Neural progenitor cell (in vitro differentiated cells): ENCODE results near the gene TPH1.

ENCODE experiments used
- EZH2 ChIP-seq: fragments of 200-600 bp; sonication (generic); IDR thresholded peaks from 2 replicates; pipeline ENCODE4 v1.6.1; 2017; ENCODE audit warnings: antibody characterized with exemption, mild to moderate bottlenecking, moderate library complexity
- EZH2phosphoT487 ChIP-seq: fragments of 200-600 bp; sonication (generic); IDR thresholded peaks from 2 replicates; pipeline ENCODE4 v1.6.1; 2017; ENCODE audit warnings: antibody characterized with exemption
- TF ChIP-seq, protein P1 (sequence below): fragments of 200-600 bp; sonication (generic); IDR thresholded peaks from 2 replicates; pipeline ENCODE4 v1.5.1; 2017; ENCODE audit warnings: antibody characterized with exemption, mild to moderate bottlenecking

DNA sequence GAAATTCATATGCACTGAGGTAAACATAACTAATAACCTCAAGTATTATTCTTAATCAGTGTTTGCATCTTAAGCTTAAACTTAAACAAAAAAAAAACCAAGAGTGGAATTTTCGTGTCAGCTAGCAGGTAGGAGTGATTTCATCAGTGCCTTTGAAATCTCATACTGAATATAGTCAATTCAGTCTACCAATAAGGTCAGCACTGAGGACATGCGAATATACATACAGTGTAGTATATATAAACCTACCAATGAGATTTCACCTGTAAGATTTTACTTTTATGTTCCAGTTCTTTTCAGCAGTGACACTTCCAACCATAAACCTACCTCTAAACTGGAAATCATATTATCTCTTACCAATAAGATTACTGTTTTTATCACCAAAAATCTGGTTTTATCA, 32.8 kb upstream of the TPH1 start:
- TF ChIP-seq, protein P1, sequence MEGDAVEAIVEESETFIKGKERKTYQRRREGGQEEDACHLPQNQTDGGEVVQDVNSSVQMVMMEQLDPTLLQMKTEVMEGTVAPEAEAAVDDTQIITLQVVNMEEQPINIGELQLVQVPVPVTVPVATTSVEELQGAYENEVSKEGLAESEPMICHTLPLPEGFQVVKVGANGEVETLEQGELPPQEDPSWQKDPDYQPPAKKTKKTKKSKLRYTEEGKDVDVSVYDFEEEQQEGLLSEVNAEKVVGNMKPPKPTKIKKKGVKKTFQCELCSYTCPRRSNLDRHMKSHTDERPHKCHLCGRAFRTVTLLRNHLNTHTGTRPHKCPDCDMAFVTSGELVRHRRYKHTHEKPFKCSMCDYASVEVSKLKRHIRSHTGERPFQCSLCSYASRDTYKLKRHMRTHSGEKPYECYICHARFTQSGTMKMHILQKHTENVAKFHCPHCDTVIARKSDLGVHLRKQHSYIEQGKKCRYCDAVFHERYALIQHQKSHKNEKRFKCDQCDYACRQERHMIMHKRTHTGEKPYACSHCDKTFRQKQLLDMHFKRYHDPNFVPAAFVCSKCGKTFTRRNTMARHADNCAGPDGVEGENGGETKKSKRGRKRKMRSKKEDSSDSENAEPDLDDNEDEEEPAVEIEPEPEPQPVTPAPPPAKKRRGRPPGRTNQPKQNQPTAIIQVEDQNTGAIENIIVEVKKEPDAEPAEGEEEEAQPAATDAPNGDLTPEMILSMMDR = no peak
- TF ChIP-seq EZH2 (no peak), EZH2phosphoT487 (no peak)
